H1 (cell line): ENCODE measurements around the gene FECH. TPM values are rescaled to one million over a fixed set of nuclear protein-coding genes. Genes with fewer than 3 reads are reported as not detected.

Experiments used
- CTCF ChIA-PET: fragments of 300-600 bp; sonication (Branson Sonifier 250); formaldehyde crosslinking; loops from one replicate; lab custom pipeline; 2021; ENCODE audit not compliant: partially characterized antibody; lab: Charles Lee
- POLR2A ChIA-PET: fragments of 300-600 bp; sonication (Branson Sonifier 250); formaldehyde crosslinking; loops from one replicate; lab custom pipeline; 2021; ENCODE audit warnings: inconsistent platforms; ENCODE audit not compliant: partially characterized antibody; lab: Charles Lee
- DNase-seq, 2 experiments: peaks; one replicate each; pipeline versions ENCODE4 v3.0.0 to v3.0.0-alpha.2; 2010 to 2022; ENCODE audit warnings: low spot score in 2 of 2, low read depth in 1 of 2, mixed read lengths in 1 of 2
- FAIRE-seq: peaks from 2 replicates; lab custom pipeline; 2011; peaks lifted over from hg19 to GRCh38; lab: Jason Lieb, UNC
- H2AFZ ChIP-seq: 2 replicates; pipeline ENCODE4 v1.8.1; 2012; ENCODE audit warnings: low read length, inconsistent platforms
- H2AK5ac ChIP-seq: 2 replicates; pipeline ENCODE4 v1.6.1; 2013; ENCODE audit warnings: low read depth, low read length
- H2BK120ac ChIP-seq: replicated peaks from 2 replicates; pipeline ENCODE3; 2013; ENCODE audit warnings: low read depth, low read length, inconsistent platforms
- H2BK12ac ChIP-seq: 2 replicates; pipeline ENCODE4 v1.6.1; 2013; ENCODE audit warnings: low read depth, low read length
- H2BK15ac ChIP-seq: 2 replicates; pipeline ENCODE4 v1.6.1; 2013; ENCODE audit warnings: low read length
- H2BK20ac ChIP-seq: 2 replicates; pipeline ENCODE4 v1.6.1; 2013; ENCODE audit warnings: low read length
- H2BK5ac ChIP-seq: 2 replicates; pipeline ENCODE4 v1.6.1; 2013; ENCODE audit warnings: low read depth, low read length
- H3K14ac ChIP-seq: 2 replicates; pipeline ENCODE4 v1.6.1; 2013; ENCODE audit warnings: inconsistent platforms; ENCODE audit not compliant: insufficient read length
- H3K18ac ChIP-seq: 2 replicates; pipeline ENCODE4 v1.6.1; 2013; ENCODE audit warnings: low read length; ENCODE audit errors: extremely low read depth
- H3K23ac ChIP-seq: 2 replicates; pipeline ENCODE4 v1.6.1; 2013; ENCODE audit warnings: inconsistent platforms; ENCODE audit not compliant: insufficient read length
- H3K23me2 ChIP-seq: 2 replicates; pipeline ENCODE4 v1.6.1; 2013; ENCODE audit warnings: low read depth, low read length
- H3K27ac ChIP-seq: 2 replicates; pipeline ENCODE4 v1.6.1; 2011; ENCODE audit warnings: low read depth, low read length, inconsistent platforms
- H3K27me3 ChIP-seq, 4 experiments: replicated peaks in 1 of 4; 1 replicate in 1 of 4; 2 replicates in 3 of 4; pipeline versions ENCODE4 v1.6.1 to v1.8.1; 2011 to 2013; ENCODE audit warnings: low read length in 3 of 4, mild to moderate bottlenecking in 3 of 4, inconsistent platforms in 2 of 4, mixed read lengths in 2 of 4, moderate library complexity in 1 of 4; ENCODE audit not compliant: control insufficient read depth in 3 of 4, insufficient read depth in 3 of 4; ENCODE audit errors: extremely low read depth in 1 of 4
- H3K36me3 ChIP-seq, 4 experiments: 2 replicates each; pipeline versions ENCODE4 v1.6.1 to v1.8.1; 2011 to 2013; ENCODE audit warnings: mild to moderate bottlenecking in 4 of 4, low read length in 3 of 4, moderate library complexity in 2 of 4, control low read depth in 1 of 4, inconsistent platforms in 1 of 4; ENCODE audit not compliant: insufficient read depth in 4 of 4, control insufficient read depth in 2 of 4
- H3K4ac ChIP-seq: replicated peaks from 2 replicates; pipeline ENCODE3; 2013; ENCODE audit warnings: low read length, low read depth, mixed read lengths, inconsistent platforms; ENCODE audit not compliant: insufficient read length
- H3K4me1 ChIP-seq, 4 experiments: replicated peaks in 1 of 4; 1 replicate in 1 of 4; 2 replicates in 3 of 4; pipeline versions ENCODE4 v1.6.1 to v1.8.1; 2011 to 2013; ENCODE audit warnings: low read length in 3 of 4, inconsistent platforms in 2 of 4, mixed read lengths in 1 of 4; ENCODE audit not compliant: insufficient read depth in 4 of 4, control insufficient read depth in 3 of 4
- H3K4me2 ChIP-seq, 2 experiments: 2 replicates each; pipeline versions ENCODE4 v1.6.1 to v1.8.1; 2011 to 2013; ENCODE audit warnings: low read depth in 2 of 2, low read length in 2 of 2, control low read depth in 1 of 2, inconsistent platforms in 1 of 2, mild to moderate bottlenecking in 1 of 2; ENCODE audit not compliant: insufficient read depth in 1 of 2
- H3K4me3 ChIP-seq, 4 experiments: fragments of 200-600, 300-600 bp in 1 of 4; sonication (generic), shearing (Covaris generic), sonication (Bioruptor Twin) in 1 of 4; 2 replicates each; pipeline versions ENCODE4 v1.5.1 to v1.8.1; 2011 to 2016; ENCODE audit warnings: low read length in 4 of 4, low read depth in 3 of 4, control low read depth in 2 of 4, inconsistent platforms in 2 of 4, mild to moderate bottlenecking in 2 of 4, mixed read lengths in 1 of 4, moderate library complexity in 1 of 4; ENCODE audit not compliant: insufficient read depth in 2 of 4; ENCODE audit errors: extremely low read depth in 1 of 4
- H3K56ac ChIP-seq: replicated peaks from 2 replicates; pipeline ENCODE3; 2013; ENCODE audit warnings: low read depth, mild to moderate bottlenecking, mixed read lengths, low read length, inconsistent platforms; ENCODE audit not compliant: insufficient read length
- H3K79me1 ChIP-seq: 2 replicates; pipeline ENCODE4 v1.6.1; 2013; ENCODE audit warnings: low read depth, low read length, control low read depth
- H3K79me2 ChIP-seq, 2 experiments: 2 replicates each; pipeline versions ENCODE4 v1.6.1 to v1.8.1; 2012 to 2013; ENCODE audit warnings: low read length in 2 of 2, mild to moderate bottlenecking in 2 of 2, inconsistent platforms in 1 of 2; ENCODE audit not compliant: insufficient read depth in 2 of 2, control insufficient read depth in 1 of 2
- H3K9ac ChIP-seq, 4 experiments: replicated peaks in 1 of 4; 1 replicate in 1 of 4; 2 replicates in 3 of 4; pipeline versions ENCODE4 v1.6.1 to v1.8.1; 2011 to 2013; ENCODE audit warnings: low read depth in 3 of 4, low read length in 3 of 4, control low read depth in 2 of 4, mild to moderate bottlenecking in 2 of 4, moderate library complexity in 2 of 4, inconsistent platforms in 1 of 4; ENCODE audit errors: extremely low read depth in 1 of 4
- H3K9me3 ChIP-seq, 2 experiments: 2 replicates each; pipeline versions ENCODE4 v1.6.1 to v1.8.1; 2012 to 2013; ENCODE audit warnings: mild to moderate bottlenecking in 2 of 2, moderate library complexity in 2 of 2, control low read depth in 1 of 2, inconsistent platforms in 1 of 2, low read depth in 1 of 2, low read length in 1 of 2, mixed read lengths in 1 of 2; ENCODE audit not compliant: insufficient read depth in 2 of 2
- H4K20me1 ChIP-seq, 2 experiments: replicated peaks in 1 of 2; 2 replicates each; pipeline versions ENCODE3 to v1.8.1; 2011 to 2013; ENCODE audit warnings: inconsistent platforms in 2 of 2, low read length in 2 of 2, mild to moderate bottlenecking in 1 of 2; ENCODE audit not compliant: insufficient read depth in 2 of 2, control insufficient read depth in 1 of 2
- H4K5ac ChIP-seq: 2 replicates; pipeline ENCODE4 v1.6.1; 2013; ENCODE audit warnings: low read length, low read depth, mixed read lengths, inconsistent platforms; ENCODE audit not compliant: insufficient read length
- H4K8ac ChIP-seq: 2 replicates; pipeline ENCODE4 v1.8.0; 2013; ENCODE audit warnings: mild to moderate bottlenecking, moderate library complexity, low read length, inconsistent platforms; ENCODE audit not compliant: insufficient read depth; ENCODE audit errors: extremely low read depth
- H4K91ac ChIP-seq: replicated peaks from 2 replicates; pipeline ENCODE3; 2013; ENCODE audit warnings: low read length, mixed read lengths, inconsistent platforms; ENCODE audit not compliant: insufficient read length
- BACH1 ChIP-seq: IDR thresholded peaks from 2 replicates; pipeline ENCODE4 v1.6.1; 2012; ENCODE audit warnings: low read length, improper control_type of control experiment
- BCL11A ChIP-seq, 2 experiments: IDR thresholded peaks; one replicate each; pipeline ENCODE4 v1.6.1; 2011; ENCODE audit warnings: low read depth in 2 of 2, low read length in 2 of 2, mild to moderate bottlenecking in 2 of 2
- BRCA1 ChIP-seq: IDR thresholded peaks from 2 replicates; pipeline ENCODE4 v1.6.1; 2012; ENCODE audit warnings: low read depth, low read length, improper control_type of control experiment
- CBX8 ChIP-seq: fragments of 300-800, 300-1000 bp; sonication (generic); IDR thresholded peaks from 2 replicates; pipeline ENCODE4 v1.7.1; 2016; ENCODE audit warnings: low read depth, low read length, borderline replicate concordance
- EP300 ChIP-seq, 2 experiments: IDR thresholded peaks; 1 replicate in 1 of 2; 2 replicates in 1 of 2; pipeline ENCODE4 v1.6.1; 2011 to 2012; ENCODE audit warnings: low read depth in 2 of 2, low read length in 2 of 2, mild to moderate bottlenecking in 2 of 2, borderline replicate concordance in 1 of 2, inconsistent platforms in 1 of 2, moderate library complexity in 1 of 2
- EZH2 ChIP-seq: fragments of 200-600 bp; sonication (generic); IDR thresholded peaks from 2 replicates; pipeline ENCODE4 v1.7.1; 2012; ENCODE audit warnings: low read depth, mild to moderate bottlenecking, moderate library complexity, low read length, inconsistent platforms; ENCODE audit not compliant: severe bottlenecking
- GABPA ChIP-seq: IDR thresholded peaks from 2 replicates; pipeline ENCODE4 v1.6.1; 2011; ENCODE audit warnings: mild to moderate bottlenecking, low read length, moderate library complexity, borderline replicate concordance; ENCODE audit not compliant: insufficient read depth
- JUN ChIP-seq: IDR thresholded peaks from 2 replicates; pipeline ENCODE4 v1.6.1; 2011; ENCODE audit warnings: low read depth, mild to moderate bottlenecking, improper control_type of control experiment, low read length
- MAFK ChIP-seq: IDR thresholded peaks from 2 replicates; pipeline ENCODE4 v1.6.1; 2012; ENCODE audit warnings: low read depth, mild to moderate bottlenecking, improper control_type of control experiment, low read length
- POU5F1 ChIP-seq: IDR thresholded peaks from 2 replicates; pipeline ENCODE4 v1.6.1; 2011; ENCODE audit warnings: low read depth, mild to moderate bottlenecking, low read length, moderate library complexity
- SIN3A ChIP-seq, 2 experiments: IDR thresholded peaks in 1 of 2; conservative IDR thresholded peaks in 1 of 2; 2 replicates each; pipeline ENCODE4 v1.6.1; 2011 to 2012; ENCODE audit warnings: low read length in 2 of 2, improper control_type of control experiment in 1 of 2, low read depth in 1 of 2, mild to moderate bottlenecking in 1 of 2
- SP1 ChIP-seq: IDR thresholded peaks from 2 replicates; pipeline ENCODE4 v1.6.1; 2011; ENCODE audit warnings: low read depth, low read length
- SP4 ChIP-seq: IDR thresholded peaks from 2 replicates; pipeline ENCODE4 v1.6.1; 2012; ENCODE audit warnings: low read length, inconsistent platforms
- TAF1 ChIP-seq: IDR thresholded peaks from 2 replicates; pipeline ENCODE4 v1.6.1; 2011; ENCODE audit warnings: mild to moderate bottlenecking, low read depth, low read length
- TCF12 ChIP-seq: IDR thresholded peaks from 2 replicates; pipeline ENCODE4 v1.6.1; 2011; ENCODE audit warnings: low read depth, mild to moderate bottlenecking, low read length
- TEAD4 ChIP-seq: IDR thresholded peaks from 2 replicates; pipeline ENCODE4 v1.6.1; 2012; ENCODE audit warnings: low read depth, low read length, inconsistent platforms, mixed read lengths
- WGBS, 2 experiments: shearing (Covaris generic) in 1 of 2; methylation state at CpG; one replicate each; pipeline versions ENCODE4 v1.1.6 to v1.1.7; 2013 to 2015; ENCODE audit warnings: low lambda C conversion rate in 2 of 2, mixed read lengths in 2 of 2, inconsistent platforms in 1 of 2, low coverage in 1 of 2, missing lambda C conversion rate in 1 of 2; ENCODE audit not compliant: insufficient replicate concordance in 2 of 2, insufficient coverage in 1 of 2, insufficient read length in 1 of 2; ENCODE audit errors: extremely low coverage in 1 of 2, missing lambda C conversion rate in 1 of 2; 5-methylcytosine and 5-hydroxymethylcytosine counted together
- polyA plus RNA-seq, 7 experiments: library from polyadenylated mRNA; depleted of rRNA in 3 of 7; stranded (reverse) in 5 of 7; unstranded in 2 of 7; fragments of >200 nt in 5 of 7; fragments of 200-250 nt in 2 of 7; gene quantifications; 1 replicate in 5 of 7; 2 replicates in 1 of 7; 4 replicates in 1 of 7; pipeline versions ENCODE4 v1.2.1 to v1.2.3, GENCODE V29; 2011 to 2013; ENCODE audit warnings: missing spikeins in 2 of 7, mixed read lengths in 2 of 7
- total RNA-seq: library from RNA; stranded (reverse); fragmentation: NEBNext Ultra II Directional; extraction: Animal tissue kit (Norgen Biotek cat#: 25700); gene quantifications from 2 replicates; pipeline ENCODE4 v1.2.1, GENCODE V29; 2021

The FECH gene
- total and polyA plus RNA-seq, 2 of the 8 experiments (the other 6 are each of a cell fraction or from before 2014, with no cell fraction given): 13.1 to 26.6 TPM

GRCh38 chr18:57574866-57575265, 11.6 kb downstream of the FECH start:
- no peak overlapping the region for H3K4ac ChIP-seq
- H2AK5ac ChIP-seq: no peak overlapping the region
- no peak overlapping the region for H3K56ac ChIP-seq
- H3K14ac ChIP-seq: no peak overlapping the region
- no peak overlapping the region for H3K18ac ChIP-seq
- H4K8ac ChIP-seq: no peak overlapping the region
- WGBS, 2 experiments: 71% methylated on average over 4 of the region's 4 CpGs; no CpG with 5 or more reads in 1 of the 2 experiments
- H4K20me1 ChIP-seq: no peaks in the 10 kb centered on the region
- H4K5ac ChIP-seq: no peak overlapping the region
- H3K79me1 ChIP-seq: no peaks in the 10 kb centered on the region
- H3K4me3 ChIP-seq: no peak overlapping the region
- no peak overlapping the region for H3K23ac ChIP-seq
- no peaks in the 10 kb centered on the region for H3K9me3 ChIP-seq
- H3K27ac ChIP-seq: no peak overlapping the region
- H2BK5ac ChIP-seq: no peak overlapping the region
- H3K79me2 ChIP-seq: no peaks in the 10 kb centered on the region
- no peak overlapping the region for H2BK120ac ChIP-seq
- H3K27me3 ChIP-seq: no peaks in the 10 kb centered on the region
- H3K4me2 ChIP-seq: no peak overlapping the region
- H2BK15ac ChIP-seq: no peak overlapping the region
- POLR2A ChIA-PET: no interaction called here
- H3K23me2 ChIP-seq: no peaks in the 10 kb centered on the region; the same call in 1 of the 2 replicates
- no peak overlapping the region for H4K91ac ChIP-seq
- H2AFZ ChIP-seq: no peak overlapping the region
- DNase-seq (no peak), FAIRE-seq (no peak)
- no peak overlapping the region for H3K9ac ChIP-seq
- no peaks in the 10 kb centered on the region for H3K4me1 ChIP-seq
- peaks cover 0 to 15% (median 2%) of the 10 kb centered on the region in 4 experiments; a peak in 5 of 8 replicates for H3K36me3 ChIP-seq
- H2BK20ac ChIP-seq: no peak overlapping the region
- CTCF ChIA-PET: interaction anchor here (2.2 kb wide), 1 partner anchor 13 kb away, joined by 7 read pairs; no protein-coding TSS in a partner anchor
- no peak overlapping the region for H2BK12ac ChIP-seq
- TF ChIP-seq MAFK (no peak), BACH1 (no peak), TCF12 (no peak), SP1 (no peak), EP300 (IDR thresholded peaks at IDR 0.05; ENCODE audit: borderline replicate concordance in 1 of 2, low read depth in 2 of 2, low read length in 2 of 2) (no peak), SP4 (no peak), BCL11A (IDR thresholded peaks at IDR 0.05; ENCODE audit: low read depth in 2 of 2, low read length in 2 of 2) (no peak), GABPA (no peak), SIN3A (conservative IDR thresholded peaks at IDR 0.05 in 1 of 2, IDR thresholded peaks at IDR 0.05 in 1 of 2; ENCODE audit: low read depth in 1 of 2, low read length in 2 of 2) (no peak), TEAD4 (no peak), TAF1 (no peak), EZH2 (no peak), POU5F1 (no peak), BRCA1 (no peak), CBX8 (no peak), JUN (no peak)
